Tibial nerve (tissue), 4 donors: ENCODE measurements around the gene TRIM9. TPM values are rescaled to one million over a fixed set of nuclear protein-coding genes. Genes with fewer than 3 reads are reported as not detected.

Experiments
- DNase-seq, 2 donors: peaks; one replicate each; pipeline ENCODE4 v3.0.0-alpha.2; 2019; ENCODE audit warnings: low spot score in 2 of 2
- H3K27ac ChIP-seq, 4 donors: fragments of 200-600 bp; sonication (generic) in 3 of 4; one replicate each; pipeline ENCODE4 v1.5.1; 2017 to 2019; ENCODE audit warnings: mild to moderate bottlenecking in 1 of 4
- H3K27me3 ChIP-seq, 2 donors: fragments of 200-600 bp; sonication (generic) in 1 of 2; one replicate each; pipeline versions ENCODE4 v1.5.1 to v1.6.0; 2017 to 2019
- H3K36me3 ChIP-seq, 3 donors: fragments of 200-600 bp; sonication (generic); one replicate each; pipeline ENCODE4 v1.5.1; 2018 to 2019
- H3K4me1 ChIP-seq, 4 donors: fragments of 200-600 bp; sonication (generic) in 3 of 4; one replicate each; pipeline ENCODE4 v1.5.1; 2017 to 2019
- H3K4me3 ChIP-seq, 4 donors: fragments of 200-600 bp; sonication (generic) in 3 of 4; one replicate each; pipeline ENCODE4 v1.5.1; 2017 to 2019; ENCODE audit warnings: mild to moderate bottlenecking in 1 of 4, moderate library complexity in 1 of 4
- H3K9me3 ChIP-seq, 4 donors: fragments of 200-600 bp; sonication (generic) in 3 of 4; one replicate each; pipeline ENCODE4 v1.5.1; 2017 to 2019
- EP300 ChIP-seq, 2 donors: sonication (generic); formaldehyde crosslinking; IDR thresholded peaks; one replicate each; pipeline ENCODE4 v1.6.1; 2017; ENCODE audit warnings: antibody characterized with exemption in 2 of 2, mild to moderate bottlenecking in 1 of 2
- POLR2A ChIP-seq, 2 donors: fragments of 450-650 bp; IDR thresholded peaks; one replicate each; pipeline ENCODE4 v1.6.1; 2017; ENCODE audit warnings: antibody characterized with exemption in 2 of 2, mild to moderate bottlenecking in 2 of 2, moderate library complexity in 2 of 2
- WGBS, 2 donors: methylation state at CpG; one replicate each; pipeline ENCODE4 v1.1.5; 2018; 5-methylcytosine and 5-hydroxymethylcytosine counted together
- total RNA-seq, 4 donors: library from RNA; depleted of rRNA; stranded (reverse); fragments of >200 nt; gene quantifications; one replicate each; pipeline ENCODE4 v1.1.0, GENCODE V29; 2016
- TF ChIP-seq, protein P1 (sequence below), 5 experiments: fragments of 200-600 bp in 3 of 5; fragments of 450-650 bp in 2 of 5; sonication (generic) in 3 of 5; IDR thresholded peaks; one replicate each; pipeline ENCODE4 v1.5.1; 2016 to 2019; ENCODE audit warnings: antibody characterized with exemption in 5 of 5, mild to moderate bottlenecking in 3 of 5, moderate library complexity in 2 of 5

The TRIM9 gene
- total RNA-seq, 4 donors from 2014 or later = 0.87 to 5.9 (median 4.9) TPM

- peak overlapping the region in 3 of 4 donors; percentile 72 to 88 (median 82) for H3K27ac ChIP-seq
- H3K4me3 ChIP-seq = peak overlapping the region; percentile 46 to 73 (median 64)
- DNase-seq = no peak
- TF ChIP-seq POLR2A (IDR thresholded peaks at IDR 0.05) (no peak), EP300 (IDR thresholded peaks at IDR 0.05) (no peak)
- TF ChIP-seq, protein P1, sequence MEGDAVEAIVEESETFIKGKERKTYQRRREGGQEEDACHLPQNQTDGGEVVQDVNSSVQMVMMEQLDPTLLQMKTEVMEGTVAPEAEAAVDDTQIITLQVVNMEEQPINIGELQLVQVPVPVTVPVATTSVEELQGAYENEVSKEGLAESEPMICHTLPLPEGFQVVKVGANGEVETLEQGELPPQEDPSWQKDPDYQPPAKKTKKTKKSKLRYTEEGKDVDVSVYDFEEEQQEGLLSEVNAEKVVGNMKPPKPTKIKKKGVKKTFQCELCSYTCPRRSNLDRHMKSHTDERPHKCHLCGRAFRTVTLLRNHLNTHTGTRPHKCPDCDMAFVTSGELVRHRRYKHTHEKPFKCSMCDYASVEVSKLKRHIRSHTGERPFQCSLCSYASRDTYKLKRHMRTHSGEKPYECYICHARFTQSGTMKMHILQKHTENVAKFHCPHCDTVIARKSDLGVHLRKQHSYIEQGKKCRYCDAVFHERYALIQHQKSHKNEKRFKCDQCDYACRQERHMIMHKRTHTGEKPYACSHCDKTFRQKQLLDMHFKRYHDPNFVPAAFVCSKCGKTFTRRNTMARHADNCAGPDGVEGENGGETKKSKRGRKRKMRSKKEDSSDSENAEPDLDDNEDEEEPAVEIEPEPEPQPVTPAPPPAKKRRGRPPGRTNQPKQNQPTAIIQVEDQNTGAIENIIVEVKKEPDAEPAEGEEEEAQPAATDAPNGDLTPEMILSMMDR (IDR thresholded peaks at IDR 0.05) = no peak
- H3K9me3 ChIP-seq = no peaks in the 10 kb centered on the region
- H3K36me3 ChIP-seq = no peaks in the 10 kb centered on the region
- WGBS, 2 donors = 1 to 2% methylated on average over 21 to 43 of the region's 46 CpGs
- H3K4me1 ChIP-seq = peaks cover 0 to 39% (median 9%) of the 10 kb centered on the region in 4 donors
- H3K27me3 ChIP-seq = peaks cover 0 to 17% of the 10 kb centered on the region in 2 donors
Observed at GRCh38 chr14:51094282-51094821, 553 bp downstream of the TRIM9 start.

- H3K27ac ChIP-seq = peak overlapping the region in 1 of 4 donors; percentile 88
- H3K9me3 ChIP-seq = no peaks in the 10 kb centered on the region
- peaks cover 0 to 39% (median 9%) of the 10 kb centered on the region in 4 donors for H3K4me1 ChIP-seq
- H3K4me3 ChIP-seq = peak overlapping the region; percentile 46 to 73 (median 64)
- TF ChIP-seq EP300 (IDR thresholded peaks at IDR 0.05) = peak in 1 of 2 donors; percentile 11
- TF ChIP-seq POLR2A (IDR thresholded peaks at IDR 0.05) = no peak
- TF ChIP-seq, protein P1 (IDR thresholded peaks at IDR 0.05) = peak in 3 of 5 experiments; percentile 15 to 39 (median 17)
- H3K27me3 ChIP-seq = peaks cover 0 to 17% of the 10 kb centered on the region in 2 donors
- 11 to 16% methylated on average over 30 to 60 of the region's 68 CpGs for WGBS, 2 donors
- no peak for DNase-seq
- H3K36me3 ChIP-seq = no peaks in the 10 kb centered on the region
Observed at GRCh38 chr14:51093371-51094281, 1.3 kb downstream of the TRIM9 start.

GRCh38 chr14:51092965-51093364, 1.9 kb downstream of the TRIM9 start:
- no peaks in the 10 kb centered on the region for H3K9me3 ChIP-seq
- H3K27me3 ChIP-seq = peaks cover 0 to 17% of the 10 kb centered on the region in 2 donors
- H3K4me1 ChIP-seq = peaks cover 0 to 39% (median 9%) of the 10 kb centered on the region in 4 donors
- peak overlapping the region in 1 of 4 donors; percentile 10 for H3K27ac ChIP-seq
- TF ChIP-seq POLR2A (IDR thresholded peaks at IDR 0.05) (no peak), EP300 (IDR thresholded peaks at IDR 0.05) (no peak)
- TF ChIP-seq, protein P1 (IDR thresholded peaks at IDR 0.05) = no peak
- 73 to 75% methylated on average over 7 of the region's 7 CpGs for WGBS, 2 donors
- peak overlapping the region in 3 of 4 donors; percentile 63 to 73 (median 64) for H3K4me3 ChIP-seq
- no peaks in the 10 kb centered on the region for H3K36me3 ChIP-seq
- DNase-seq = no peak

DNA sequence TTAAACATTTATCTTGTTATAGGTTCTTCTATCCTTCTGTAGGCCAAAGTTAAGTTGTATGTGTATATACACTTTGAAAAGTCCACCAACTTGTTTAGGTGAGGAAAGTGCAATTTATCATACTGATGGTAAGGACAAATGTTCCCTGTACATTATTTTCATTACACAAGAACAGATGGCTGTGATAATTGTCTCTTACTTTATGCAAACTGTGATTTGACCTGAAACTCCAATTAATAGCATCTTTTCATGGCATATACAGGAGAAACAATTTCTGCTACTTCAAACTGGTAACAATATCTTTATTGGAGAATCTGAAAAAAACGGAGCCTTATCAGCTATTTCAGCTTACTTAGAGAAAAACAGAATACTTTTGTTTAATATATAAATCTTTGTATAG, 5.6 kb downstream of the TRIM9 start:
- Histone ChIP-seq H3K9me3 (no peaks in the 10 kb centered on the region), H3K4me1 (peaks cover 0 to 20% (median 5%) of the 10 kb centered on the region in 4 donors), H3K27ac (no peak overlapping the region), H3K36me3 (no peaks in the 10 kb centered on the region), H3K27me3 (peaks cover 0 to 11% of the 10 kb centered on the region in 2 donors), H3K4me3 (no peak overlapping the region)
- 86 to 89% methylated on average over 1 of the region's 1 CpG for WGBS, 2 donors
- TF ChIP-seq, protein P1 (IDR thresholded peaks at IDR 0.05) = no peak
- no peak for TF ChIP-seq EP300 (IDR thresholded peaks at IDR 0.05)
- no peak for TF ChIP-seq POLR2A (IDR thresholded peaks at IDR 0.05)
- no peak for DNase-seq

DNA sequence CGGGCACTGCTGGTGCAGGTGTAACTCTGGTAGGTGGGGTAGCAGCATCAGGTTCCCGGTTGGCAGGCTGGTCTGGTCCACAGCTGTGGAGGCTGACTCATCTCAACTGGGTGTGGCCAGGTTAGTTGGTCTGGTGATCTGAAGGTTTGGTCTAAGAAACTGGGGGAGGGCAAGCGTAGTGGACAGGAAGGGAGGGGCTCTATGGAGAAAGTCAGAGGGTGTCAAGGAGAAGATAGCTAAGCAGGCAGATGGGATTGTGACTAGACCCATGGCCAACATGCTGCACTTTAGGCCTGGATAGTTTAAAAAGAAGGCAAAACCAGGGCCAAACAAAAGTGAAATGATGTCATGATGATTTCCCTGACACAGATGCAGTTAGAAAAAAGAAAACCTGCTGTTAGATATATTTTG, 7.9 kb downstream of the TRIM9 start:
- Histone ChIP-seq H3K27me3 (no peaks in the 10 kb centered on the region), H3K36me3 (no peaks in the 10 kb centered on the region), H3K4me1 (no peaks in the 10 kb centered on the region), H3K27ac (no peak overlapping the region), H3K9me3 (no peaks in the 10 kb centered on the region), H3K4me3 (no peak overlapping the region)
- TF ChIP-seq, protein P1 (IDR thresholded peaks at IDR 0.05) = no peak
- TF ChIP-seq EP300 (IDR thresholded peaks at IDR 0.05) (no peak), POLR2A (IDR thresholded peaks at IDR 0.05) (no peak)
- WGBS, 2 donors = 87 to 91% methylated on average over 3 of the region's 3 CpGs
- DNase-seq = no peak
